ENCODE measurements around the gene NOS1AP. TPM values are rescaled to one million over a fixed set of nuclear protein-coding genes. Genes with fewer than 3 reads are reported as not detected.

The NOS1AP gene
- total RNA-seq, 2 experiments from 2014 or later: not detected

- H3K4me2 ChIP-seq (ENCODE audit: low read length): no peak overlapping the region
- no peak for DNase-seq (ENCODE audit: low spot score)
- no peaks in the 10 kb centered on the region for H3K79me2 ChIP-seq (ENCODE audit: insufficient read depth, low read depth, low read length)
- ChIA-PET CTCF (ENCODE audit: unreplicated experiment) (no interaction called here), POLR2A (interaction anchor here (0.5 kb wide), 1 partner anchor 209 kb away, joined by 4 read pairs; no protein-coding TSS in a partner anchor)
- TF ChIP-seq CTCF (conservative IDR thresholded peaks at IDR 0.05; ENCODE audit: low read length) (no peak), EZH2phosphoT487 (IDR thresholded peaks at IDR 0.05; ENCODE audit: borderline replicate concordance, low read depth, low read length) (no peak)
- H3K9me3 ChIP-seq (ENCODE audit: low read length): no peaks in the 10 kb centered on the region
- no peak overlapping the region for H3K27ac ChIP-seq (ENCODE audit: low read depth, low read length, poor library complexity, severe bottlenecking)
- no TSS peak for BruUV-seq (replicated peaks)
- H3K36me3 ChIP-seq (ENCODE audit: insufficient read depth, low read length): no peaks in the 10 kb centered on the region
- intact Hi-C loops (cut with micrococcal nuclease; ENCODE audit: unreplicated experiment): loop anchor here (5.0 kb wide), 1 partner anchor 218 kb away; no protein-coding TSS in a partner anchor
- H2AFZ ChIP-seq (ENCODE audit: low read length): no peak overlapping the region
- no peaks in the 10 kb centered on the region for H3K4me1 ChIP-seq (ENCODE audit: insufficient read depth, low read length, poor library complexity, severe bottlenecking)
- H4K20me1 ChIP-seq (ENCODE audit: insufficient read depth, low read length): no peaks in the 10 kb centered on the region
- no peak overlapping the region for H3K4me3 ChIP-seq (ENCODE audit: low read depth, low read length, poor library complexity, severe bottlenecking)
- H3K9me2 ChIP-seq (ENCODE audit: insufficient read depth, low read length): no peaks in the 10 kb centered on the region
Measured at GRCh38 chr1:162059721-162060120, 9.8 kb upstream of the NOS1AP start.

- DNase-seq (ENCODE audit: low spot score): no peak
- Histone ChIP-seq H3K4me2 (ENCODE audit: low read length) (no peak overlapping the region), H4K20me1 (ENCODE audit: insufficient read depth, low read length) (no peaks in the 10 kb centered on the region), H3K9me3 (ENCODE audit: low read length) (no peaks in the 10 kb centered on the region), H3K9me2 (ENCODE audit: insufficient read depth, low read length) (no peaks in the 10 kb centered on the region), H2AFZ (ENCODE audit: low read length) (no peak overlapping the region), H3K79me2 (ENCODE audit: insufficient read depth, low read depth, low read length) (no peaks in the 10 kb centered on the region), H3K4me1 (ENCODE audit: insufficient read depth, low read length, poor library complexity, severe bottlenecking) (no peaks in the 10 kb centered on the region), H3K36me3 (ENCODE audit: insufficient read depth, low read length) (no peaks in the 10 kb centered on the region), H3K4me3 (ENCODE audit: low read depth, low read length, poor library complexity, severe bottlenecking) (no peak overlapping the region), H3K27ac (ENCODE audit: low read depth, low read length, poor library complexity, severe bottlenecking) (no peak overlapping the region)
- BruUV-seq (replicated peaks): no TSS peak
- TF ChIP-seq EZH2phosphoT487 (IDR thresholded peaks at IDR 0.05; ENCODE audit: borderline replicate concordance, low read depth, low read length) (no peak), CTCF (conservative IDR thresholded peaks at IDR 0.05; ENCODE audit: low read length) (no peak)
- ChIA-PET CTCF (ENCODE audit: unreplicated experiment) (no interaction called here), POLR2A (interaction anchor here (0.6 kb wide), 2 partner anchors 23 to 284 kb away, joined by 3 to 4 read pairs; no protein-coding TSS in a partner anchor)
- intact Hi-C loops (cut with micrococcal nuclease; ENCODE audit: unreplicated experiment): no loop called here
Measured at GRCh38 chr1:162060314-162060713, 9.2 kb upstream of the NOS1AP start.

- ChIA-PET POLR2A (interaction anchor here (0.6 kb wide), 2 partner anchors 180 to 738 kb away, joined by 3 to 5 read pairs; no protein-coding TSS in a partner anchor), CTCF (ENCODE audit: unreplicated experiment) (interaction anchor here (0.5 kb wide), 1 partner anchor 290 kb away, joined by 3 read pairs; no protein-coding TSS in a partner anchor)
- Histone ChIP-seq H3K9me2 (ENCODE audit: insufficient read depth, low read length) (no peaks in the 10 kb centered on the region), H3K36me3 (ENCODE audit: insufficient read depth, low read length) (no peaks in the 10 kb centered on the region), H3K9me3 (ENCODE audit: low read length) (no peaks in the 10 kb centered on the region), H3K79me2 (ENCODE audit: insufficient read depth, low read depth, low read length) (no peaks in the 10 kb centered on the region), H3K4me2 (ENCODE audit: low read length) (no peak overlapping the region), H3K27ac (ENCODE audit: low read depth, low read length, poor library complexity, severe bottlenecking) (no peak overlapping the region), H4K20me1 (ENCODE audit: insufficient read depth, low read length) (no peaks in the 10 kb centered on the region), H3K4me1 (ENCODE audit: insufficient read depth, low read length, poor library complexity, severe bottlenecking) (no peaks in the 10 kb centered on the region), H3K4me3 (ENCODE audit: low read depth, low read length, poor library complexity, severe bottlenecking) (no peak overlapping the region), H2AFZ (ENCODE audit: low read length) (no peak overlapping the region)
- BruUV-seq (replicated peaks): no TSS peak
- no peak for DNase-seq (ENCODE audit: low spot score)
- no peak for TF ChIP-seq EZH2phosphoT487 (IDR thresholded peaks at IDR 0.05; ENCODE audit: borderline replicate concordance, low read depth, low read length)
- TF ChIP-seq CTCF (conservative IDR thresholded peaks at IDR 0.05; ENCODE audit: low read length): no peak
- intact Hi-C loops (cut with micrococcal nuclease; ENCODE audit: unreplicated experiment): no loop called here
Measured at GRCh38 chr1:162062542-162063015, 6.9 kb upstream of the NOS1AP start.

Measured in OCI-LY7 (cell line).